NCI-H82 treated with DMSO at 0.1 percent for 48 hours (cell line): Measurements from ENCODE around the gene COMT.
"Not testable (repeated sequence)": the region's sequence is repeated elsewhere in the genome, so short reads cannot be mapped to it uniquely, and the experiment has no call there.

Source experiments
- DNase-seq: peaks from one replicate; lab custom pipeline; 2025; ENCODE audit not compliant: unreplicated experiment; lab: John Stamatoyannopoulos, UW

Gene COMT

GRCh38 chr22:19907902-19908301 is 33.7 kb upstream of the COMT start:
- not testable (repeated sequence) for DNase-seq

- DNase-seq = peak; percentile 27
Observed at GRCh38 chr22:19909350-19910179, 32.0 kb upstream of the COMT start.

GRCh38 chr22:19910180-19910744 is 31.3 kb upstream of the COMT start:
- no peak for DNase-seq

GRCh38 chr22:19911540-19912270 is 29.9 kb upstream of the COMT start:
- no peak for DNase-seq

GRCh38 chr22:19912271-19912999 is 29.1 kb upstream of the COMT start:
- DNase-seq = no peak

GRCh38 chr22:19913337-19913936 is 28.1 kb upstream of the COMT start:
- no peak for DNase-seq

- DNase-seq = no peak
Observed at GRCh38 chr22:19914201-19914943, 27.2 kb upstream of the COMT start.

- DNase-seq = no peak
Observed at GRCh38 chr22:19915287-19915954, 26.2 kb upstream of the COMT start.

- DNase-seq = no peak
Observed at GRCh38 chr22:19916006-19916405, 25.6 kb upstream of the COMT start.

- no peak for DNase-seq
Observed at GRCh38 chr22:19916941-19917340, 24.6 kb upstream of the COMT start.

GRCh38 chr22:19917389-19918138 is 24.0 kb upstream of the COMT start:
- DNase-seq = no peak

- DNase-seq = no peak
Observed at GRCh38 chr22:19918332-19919106, 23.1 kb upstream of the COMT start.

- DNase-seq = no peak
Observed at GRCh38 chr22:19919701-19920363, 21.7 kb upstream of the COMT start.

GRCh38 chr22:19921544-19922081 is 20.0 kb upstream of the COMT start:
- no peak for DNase-seq

- no peak for DNase-seq
Observed at GRCh38 chr22:19923914-19924513, 17.6 kb upstream of the COMT start.

GRCh38 chr22:19926028-19926427 is 15.5 kb upstream of the COMT start:
- not testable (repeated sequence) for DNase-seq

- DNase-seq = no peak
Observed at GRCh38 chr22:19927696-19928095, 13.9 kb upstream of the COMT start.
